Gastrocnemius medialis (tissue), 4 donors: Measurements from ENCODE around the gene CD34.

Source experiments
- POLR2A ChIP-seq, 2 donors: fragments of 450-650 bp; IDR thresholded peaks; one replicate each; pipeline ENCODE4 v1.6.1; 2017; ENCODE audit warnings: antibody characterized with exemption in 2 of 2, mild to moderate bottlenecking in 2 of 2, moderate library complexity in 2 of 2
- TF ChIP-seq, protein P1 (sequence below), 5 experiments: fragments of 450-650 bp in 3 of 5; fragments of 200-600 bp in 2 of 5; sonication (generic) in 2 of 5; IDR thresholded peaks in 4 of 5; conservative IDR thresholded peaks in 1 of 5; 1 replicate in 4 of 5; 2 replicates in 1 of 5; pipeline ENCODE4 v1.5.1; 2016 to 2019; ENCODE audit warnings: antibody characterized with exemption in 5 of 5, mild to moderate bottlenecking in 3 of 5, moderate library complexity in 3 of 5

DNA sequence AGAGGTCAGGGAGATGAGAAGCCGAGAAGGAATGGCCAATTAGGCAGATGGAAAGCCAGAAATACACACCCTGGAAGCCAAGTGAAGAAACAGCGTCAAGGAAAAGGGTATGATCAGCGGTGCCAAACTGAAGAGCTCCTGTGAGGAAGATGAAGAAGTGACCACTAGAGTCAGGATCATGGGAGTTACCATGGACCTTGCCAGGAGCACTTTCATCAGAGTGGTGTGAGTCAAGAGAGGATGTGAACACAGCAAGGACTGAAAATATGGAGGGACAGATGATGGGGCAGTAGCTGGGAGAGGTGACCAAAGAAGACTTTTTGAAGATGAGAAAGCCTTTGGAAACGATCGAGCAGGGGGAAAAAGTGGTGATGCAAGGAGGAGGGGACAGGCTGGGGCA is 50.4 kb downstream of the CD34 start:
- no peak for TF ChIP-seq POLR2A (IDR thresholded peaks at IDR 0.05)
- TF ChIP-seq, protein P1, sequence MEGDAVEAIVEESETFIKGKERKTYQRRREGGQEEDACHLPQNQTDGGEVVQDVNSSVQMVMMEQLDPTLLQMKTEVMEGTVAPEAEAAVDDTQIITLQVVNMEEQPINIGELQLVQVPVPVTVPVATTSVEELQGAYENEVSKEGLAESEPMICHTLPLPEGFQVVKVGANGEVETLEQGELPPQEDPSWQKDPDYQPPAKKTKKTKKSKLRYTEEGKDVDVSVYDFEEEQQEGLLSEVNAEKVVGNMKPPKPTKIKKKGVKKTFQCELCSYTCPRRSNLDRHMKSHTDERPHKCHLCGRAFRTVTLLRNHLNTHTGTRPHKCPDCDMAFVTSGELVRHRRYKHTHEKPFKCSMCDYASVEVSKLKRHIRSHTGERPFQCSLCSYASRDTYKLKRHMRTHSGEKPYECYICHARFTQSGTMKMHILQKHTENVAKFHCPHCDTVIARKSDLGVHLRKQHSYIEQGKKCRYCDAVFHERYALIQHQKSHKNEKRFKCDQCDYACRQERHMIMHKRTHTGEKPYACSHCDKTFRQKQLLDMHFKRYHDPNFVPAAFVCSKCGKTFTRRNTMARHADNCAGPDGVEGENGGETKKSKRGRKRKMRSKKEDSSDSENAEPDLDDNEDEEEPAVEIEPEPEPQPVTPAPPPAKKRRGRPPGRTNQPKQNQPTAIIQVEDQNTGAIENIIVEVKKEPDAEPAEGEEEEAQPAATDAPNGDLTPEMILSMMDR (IDR thresholded peaks at IDR 0.05 in 4 of 5, conservative IDR thresholded peaks at IDR 0.05 in 1 of 5) = no peak
